Liver (tissue), 9 donors: ENCODE results near the gene LRP1-AS. TPM values are rescaled to one million over a fixed set of nuclear protein-coding genes. Genes with fewer than 3 reads are reported as not detected.
A peak's percentile ranks its signal among the peaks of the same experiment; 100 is the strongest.

Experiments used
- DNase-seq: peaks from one replicate; pipeline ENCODE4 v3.0.0-alpha.2; 2017; ENCODE audit warnings: low spot score
- H3K27ac ChIP-seq, 2 donors: one replicate each; pipeline ENCODE4 v1.7.0; 2013; ENCODE audit warnings: inconsistent platforms in 2 of 2, low read length in 2 of 2, control low read depth in 1 of 2, low read depth in 1 of 2, mild to moderate bottlenecking in 1 of 2
- H3K27me3 ChIP-seq, 4 donors: one replicate each; pipeline versions ENCODE4 v1.6.1 to v1.7.0; 2013; ENCODE audit warnings: low read length in 3 of 4, inconsistent platforms in 1 of 4, mild to moderate bottlenecking in 1 of 4, moderate library complexity in 1 of 4; ENCODE audit not compliant: control insufficient read depth in 4 of 4, insufficient read depth in 4 of 4
- H3K36me3 ChIP-seq, 4 donors: one replicate each; pipeline versions ENCODE4 v1.6.1 to v1.7.0; 2013; ENCODE audit warnings: low read length in 3 of 4, mild to moderate bottlenecking in 3 of 4, low read depth in 1 of 4, moderate library complexity in 1 of 4; ENCODE audit not compliant: control insufficient read depth in 4 of 4, insufficient read depth in 3 of 4
- H3K4me1 ChIP-seq, 4 donors: one replicate each; pipeline versions ENCODE4 v1.6.1 to v1.7.0; 2013; ENCODE audit warnings: low read length in 3 of 4, mild to moderate bottlenecking in 3 of 4, moderate library complexity in 1 of 4; ENCODE audit not compliant: control insufficient read depth in 4 of 4, insufficient read depth in 4 of 4
- H3K4me3 ChIP-seq, 3 donors: one replicate each; pipeline versions ENCODE4 v1.6.1 to v1.7.0; 2013; ENCODE audit warnings: low read length in 3 of 3, control low read depth in 1 of 3, low read depth in 1 of 3, mild to moderate bottlenecking in 1 of 3
- H3K9ac ChIP-seq, 2 donors: one replicate each; pipeline ENCODE4 v1.7.0; 2013; ENCODE audit warnings: low read length in 2 of 2, mild to moderate bottlenecking in 2 of 2, moderate library complexity in 2 of 2, control low read depth in 1 of 2, low read depth in 1 of 2
- H3K9me3 ChIP-seq, 4 donors: one replicate each; pipeline versions ENCODE4 v1.6.1 to v1.7.0; 2013; ENCODE audit warnings: low read length in 3 of 4; ENCODE audit not compliant: control insufficient read depth in 4 of 4
- EGR1 ChIP-seq, 2 donors: IDR thresholded peaks; 2 replicates each; pipeline ENCODE4 v1.6.1; 2016 to 2018; ENCODE audit warnings: antibody characterized with exemption in 2 of 2, low read depth in 2 of 2
- FOXA1 ChIP-seq: IDR thresholded peaks from 2 replicates; pipeline ENCODE4 v1.6.1; 2016; ENCODE audit warnings: antibody characterized with exemption
- FOXA2 ChIP-seq: IDR thresholded peaks from 2 replicates; pipeline ENCODE4 v1.6.1; 2016; ENCODE audit warnings: antibody characterized with exemption
- GABPA ChIP-seq, 2 donors: IDR thresholded peaks in 1 of 2; conservative IDR thresholded peaks in 1 of 2; 2 replicates each; pipeline ENCODE4 v1.6.1; 2016; ENCODE audit warnings: antibody characterized with exemption in 2 of 2, mild to moderate bottlenecking in 1 of 2, moderate library complexity in 1 of 2
- HNF4A ChIP-seq, 2 donors: conservative IDR thresholded peaks; 2 replicates each; pipeline ENCODE4 v1.6.1; 2016; ENCODE audit warnings: antibody characterized with exemption in 2 of 2, mild to moderate bottlenecking in 2 of 2
- JUND ChIP-seq, 2 donors: IDR thresholded peaks; 2 replicates each; pipeline ENCODE4 v1.6.1; 2016; ENCODE audit warnings: antibody characterized with exemption in 2 of 2
- NR2F2 ChIP-seq: IDR thresholded peaks from 2 replicates; pipeline ENCODE4 v1.6.1; 2016; ENCODE audit warnings: antibody characterized with exemption
- RAD21 ChIP-seq, 2 donors: IDR thresholded peaks; 2 replicates each; pipeline ENCODE4 v1.6.1; 2016; ENCODE audit warnings: antibody characterized with exemption in 2 of 2, mild to moderate bottlenecking in 2 of 2
- RXRA ChIP-seq, 2 donors: IDR thresholded peaks; 2 replicates each; pipeline ENCODE4 v1.6.1; 2017 to 2018; ENCODE audit warnings: antibody characterized with exemption in 2 of 2, mild to moderate bottlenecking in 1 of 2
- SP1 ChIP-seq: IDR thresholded peaks from 2 replicates; pipeline ENCODE4 v1.6.1; 2018; ENCODE audit warnings: antibody characterized with exemption, mild to moderate bottlenecking
- TAF1 ChIP-seq: conservative IDR thresholded peaks from 2 replicates; pipeline ENCODE4 v1.6.1; 2016; ENCODE audit warnings: antibody characterized with exemption, mild to moderate bottlenecking
- polyA plus RNA-seq, 2 donors: library from polyadenylated mRNA; stranded (reverse) in 1 of 2; unstranded in 1 of 2; fragments of 200-250 nt in 1 of 2; fragments of >200 nt in 1 of 2; fragmentation: Nextera tagmentation in 1 of 2; extraction: Ambion mirVana in 1 of 2; gene quantifications; one replicate each; pipeline versions ENCODE4 v1.2.1 to v1.2.3, GENCODE V29; 2013 to 2015
- total RNA-seq, 2 donors: library from RNA; depleted of rRNA; stranded (reverse); fragments of >200 nt; gene quantifications; one replicate each; pipeline ENCODE4 v1.2.3, GENCODE V29; 2014
- TF ChIP-seq, protein P1 (sequence below): IDR thresholded peaks from 2 replicates; pipeline ENCODE4 v1.6.1; 2016; ENCODE audit warnings: antibody characterized with exemption
- TF ChIP-seq, protein P2 (sequence below): fragments of 150-350 bp; IDR thresholded peaks from 2 replicates; pipeline ENCODE4 v1.5.1; 2017; ENCODE audit warnings: improper control_type of control experiment, low read depth, low read length; ENCODE audit not compliant: missing input control
- TF ChIP-seq, protein P3 (sequence below): IDR thresholded peaks from 2 replicates; pipeline ENCODE4 v1.6.1; 2016; ENCODE audit warnings: antibody characterized with exemption
- TF ChIP-seq, protein P4 (sequence below): IDR thresholded peaks from 2 replicates; pipeline ENCODE4 v1.6.1; 2016; ENCODE audit warnings: antibody characterized with exemption, mild to moderate bottlenecking
- donor health status: healthy.
- donor health status: healthy.
- donor health status: healthy.
- donor health status: healthy.
- donor health status: healthy.

LRP1-AS gene
- total and polyA plus RNA-seq, 4 donors, result not detected

DNA sequence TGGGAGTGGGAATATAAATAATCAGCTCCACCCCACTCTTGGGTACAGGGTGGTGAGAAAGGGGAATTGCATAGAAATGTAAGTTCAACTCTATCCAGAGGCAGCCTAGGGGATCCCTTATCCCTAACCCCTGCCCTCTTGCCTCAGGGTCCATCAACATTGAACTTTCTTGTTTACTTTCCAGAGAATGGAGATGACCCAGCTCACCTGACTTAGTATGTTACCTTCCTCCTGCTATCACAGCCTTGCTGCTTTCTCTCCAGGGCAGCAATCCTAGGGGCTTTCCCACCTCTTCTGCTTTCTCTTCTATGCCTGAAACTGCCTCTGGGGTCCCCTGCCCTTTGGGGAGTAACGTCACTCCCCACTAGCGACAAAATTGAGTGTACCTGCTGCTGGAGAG, 16.5 kb downstream of the LRP1-AS start (continued):
- TF ChIP-seq, protein P1, sequence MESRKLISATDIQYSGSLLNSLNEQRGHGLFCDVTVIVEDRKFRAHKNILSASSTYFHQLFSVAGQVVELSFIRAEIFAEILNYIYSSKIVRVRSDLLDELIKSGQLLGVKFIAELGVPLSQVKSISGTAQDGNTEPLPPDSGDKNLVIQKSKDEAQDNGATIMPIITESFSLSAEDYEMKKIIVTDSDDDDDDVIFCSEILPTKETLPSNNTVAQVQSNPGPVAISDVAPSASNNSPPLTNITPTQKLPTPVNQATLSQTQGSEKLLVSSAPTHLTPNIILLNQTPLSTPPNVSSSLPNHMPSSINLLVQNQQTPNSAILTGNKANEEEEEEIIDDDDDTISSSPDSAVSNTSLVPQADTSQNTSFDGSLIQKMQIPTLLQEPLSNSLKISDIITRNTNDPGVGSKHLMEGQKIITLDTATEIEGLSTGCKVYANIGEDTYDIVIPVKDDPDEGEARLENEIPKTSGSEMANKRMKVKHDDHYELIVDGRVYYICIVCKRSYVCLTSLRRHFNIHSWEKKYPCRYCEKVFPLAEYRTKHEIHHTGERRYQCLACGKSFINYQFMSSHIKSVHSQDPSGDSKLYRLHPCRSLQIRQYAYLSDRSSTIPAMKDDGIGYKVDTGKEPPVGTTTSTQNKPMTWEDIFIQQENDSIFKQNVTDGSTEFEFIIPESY, result peak; percentile 60
- peak; percentile 44 to 59 for TF ChIP-seq RAD21 (IDR thresholded peaks at IDR 0.05)

DNA sequence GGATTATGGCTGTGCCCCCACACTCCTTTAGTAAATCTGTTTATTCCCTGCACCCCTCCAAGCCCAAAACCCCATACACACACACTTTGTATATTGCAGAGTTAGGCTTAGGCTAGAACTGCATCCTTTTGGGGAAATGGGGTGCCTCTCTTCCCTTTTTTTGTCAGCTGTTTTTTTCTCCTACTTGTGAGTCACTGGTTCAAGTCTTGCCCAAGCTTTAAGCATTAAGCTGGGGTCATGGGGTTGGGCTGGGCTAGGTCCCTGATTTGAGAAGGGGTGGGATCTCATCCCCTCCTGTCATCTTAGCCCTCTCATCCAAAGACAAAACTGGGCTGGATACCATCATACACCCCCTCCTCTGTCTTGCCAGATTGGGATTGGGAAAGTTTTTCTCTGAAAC, 17.5 kb downstream of the LRP1-AS start:
- Histone ChIP-seq H3K4me1 (peaks cover 21 to 61% (median 49%) of the 10 kb centered on the region in 4 donors), H3K9ac (peak overlapping the region; percentile 30 to 82)
- DNase-seq, result no peak

More for the DNA sequence above, 17.5 kb downstream of the LRP1-AS start:
- no peaks in the 10 kb centered on the region for H3K9me3 ChIP-seq
- peaks cover 0 to 2% (median 0%) of the 10 kb centered on the region in 4 donors for H3K36me3 ChIP-seq
- H3K27ac ChIP-seq, result peak overlapping the region; percentile 74 to 79
- no peaks in the 10 kb centered on the region for H3K27me3 ChIP-seq
- H3K4me3 ChIP-seq, result peak overlapping the region; percentile 28 to 78 (median 72)
- no peak for TF ChIP-seq TAF1
- TF ChIP-seq, protein P2, sequence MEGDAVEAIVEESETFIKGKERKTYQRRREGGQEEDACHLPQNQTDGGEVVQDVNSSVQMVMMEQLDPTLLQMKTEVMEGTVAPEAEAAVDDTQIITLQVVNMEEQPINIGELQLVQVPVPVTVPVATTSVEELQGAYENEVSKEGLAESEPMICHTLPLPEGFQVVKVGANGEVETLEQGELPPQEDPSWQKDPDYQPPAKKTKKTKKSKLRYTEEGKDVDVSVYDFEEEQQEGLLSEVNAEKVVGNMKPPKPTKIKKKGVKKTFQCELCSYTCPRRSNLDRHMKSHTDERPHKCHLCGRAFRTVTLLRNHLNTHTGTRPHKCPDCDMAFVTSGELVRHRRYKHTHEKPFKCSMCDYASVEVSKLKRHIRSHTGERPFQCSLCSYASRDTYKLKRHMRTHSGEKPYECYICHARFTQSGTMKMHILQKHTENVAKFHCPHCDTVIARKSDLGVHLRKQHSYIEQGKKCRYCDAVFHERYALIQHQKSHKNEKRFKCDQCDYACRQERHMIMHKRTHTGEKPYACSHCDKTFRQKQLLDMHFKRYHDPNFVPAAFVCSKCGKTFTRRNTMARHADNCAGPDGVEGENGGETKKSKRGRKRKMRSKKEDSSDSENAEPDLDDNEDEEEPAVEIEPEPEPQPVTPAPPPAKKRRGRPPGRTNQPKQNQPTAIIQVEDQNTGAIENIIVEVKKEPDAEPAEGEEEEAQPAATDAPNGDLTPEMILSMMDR, result no peak
- no peak for TF ChIP-seq SP1
- TF ChIP-seq HNF4A (conservative IDR thresholded peaks at IDR 0.05), result no peak
- TF ChIP-seq RXRA (IDR thresholded peaks at IDR 0.05), result no peak
- TF ChIP-seq FOXA2, result no peak
- peak in 1 of 2 donors; percentile 1 for TF ChIP-seq RAD21 (IDR thresholded peaks at IDR 0.05)
- TF ChIP-seq GABPA (IDR thresholded peaks at IDR 0.05 in 1 of 2, conservative IDR thresholded peaks at IDR 0.05 in 1 of 2), result no peak
- no peak for TF ChIP-seq NR2F2
- TF ChIP-seq JUND (IDR thresholded peaks at IDR 0.05), result peak in 1 of 2 donors; percentile 44
- TF ChIP-seq, protein P3, sequence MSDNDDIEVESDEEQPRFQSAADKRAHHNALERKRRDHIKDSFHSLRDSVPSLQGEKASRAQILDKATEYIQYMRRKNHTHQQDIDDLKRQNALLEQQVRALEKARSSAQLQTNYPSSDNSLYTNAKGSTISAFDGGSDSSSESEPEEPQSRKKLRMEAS, result no peak
- TF ChIP-seq, protein P4, sequence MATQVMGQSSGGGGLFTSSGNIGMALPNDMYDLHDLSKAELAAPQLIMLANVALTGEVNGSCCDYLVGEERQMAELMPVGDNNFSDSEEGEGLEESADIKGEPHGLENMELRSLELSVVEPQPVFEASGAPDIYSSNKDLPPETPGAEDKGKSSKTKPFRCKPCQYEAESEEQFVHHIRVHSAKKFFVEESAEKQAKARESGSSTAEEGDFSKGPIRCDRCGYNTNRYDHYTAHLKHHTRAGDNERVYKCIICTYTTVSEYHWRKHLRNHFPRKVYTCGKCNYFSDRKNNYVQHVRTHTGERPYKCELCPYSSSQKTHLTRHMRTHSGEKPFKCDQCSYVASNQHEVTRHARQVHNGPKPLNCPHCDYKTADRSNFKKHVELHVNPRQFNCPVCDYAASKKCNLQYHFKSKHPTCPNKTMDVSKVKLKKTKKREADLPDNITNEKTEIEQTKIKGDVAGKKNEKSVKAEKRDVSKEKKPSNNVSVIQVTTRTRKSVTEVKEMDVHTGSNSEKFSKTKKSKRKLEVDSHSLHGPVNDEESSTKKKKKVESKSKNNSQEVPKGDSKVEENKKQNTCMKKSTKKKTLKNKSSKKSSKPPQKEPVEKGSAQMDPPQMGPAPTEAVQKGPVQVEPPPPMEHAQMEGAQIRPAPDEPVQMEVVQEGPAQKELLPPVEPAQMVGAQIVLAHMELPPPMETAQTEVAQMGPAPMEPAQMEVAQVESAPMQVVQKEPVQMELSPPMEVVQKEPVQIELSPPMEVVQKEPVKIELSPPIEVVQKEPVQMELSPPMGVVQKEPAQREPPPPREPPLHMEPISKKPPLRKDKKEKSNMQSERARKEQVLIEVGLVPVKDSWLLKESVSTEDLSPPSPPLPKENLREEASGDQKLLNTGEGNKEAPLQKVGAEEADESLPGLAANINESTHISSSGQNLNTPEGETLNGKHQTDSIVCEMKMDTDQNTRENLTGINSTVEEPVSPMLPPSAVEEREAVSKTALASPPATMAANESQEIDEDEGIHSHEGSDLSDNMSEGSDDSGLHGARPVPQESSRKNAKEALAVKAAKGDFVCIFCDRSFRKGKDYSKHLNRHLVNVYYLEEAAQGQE, result no peak
- no peak for TF ChIP-seq FOXA1
- TF ChIP-seq, protein P1, result no peak
- no peak for TF ChIP-seq EGR1 (IDR thresholded peaks at IDR 0.05; ENCODE audit: low read depth in 2 of 2)
